ENCODE data around the gene NTRK2.

NTRK2 gene

GRCh38 chr9:84841931-84842330 lies 172.4 kb downstream of the NTRK2 start:
- H3K9ac ChIP-seq (ENCODE audit: low read depth, low read length, poor library complexity, severe bottlenecking) = no peak overlapping the region
- H3K9me2 ChIP-seq (replicated peaks; ENCODE audit: low read depth, low read length) = no peaks in the 10 kb centered on the region
- no peaks in the 10 kb centered on the region for H3K36me3 ChIP-seq (ENCODE audit: insufficient read depth, low read length)
- H3K27me3 ChIP-seq (ENCODE audit: insufficient read depth, low read length, poor library complexity, severe bottlenecking) = no peaks in the 10 kb centered on the region
- H3K4me1 ChIP-seq (ENCODE audit: insufficient read depth, low read length, poor library complexity, severe bottlenecking) = no peaks in the 10 kb centered on the region
- H3F3A ChIP-seq (ENCODE audit: low read depth) = no peaks in the 10 kb centered on the region
- no peak overlapping the region for H3K4me2 ChIP-seq (ENCODE audit: low read depth, low read length, poor library complexity, severe bottlenecking)
- no peaks in the 10 kb centered on the region for H3K79me2 ChIP-seq (ENCODE audit: insufficient read depth, low read length)
- H3K9me3 ChIP-seq (ENCODE audit: insufficient read depth, low read depth, low read length) = no peaks in the 10 kb centered on the region; the same call in 1 of the 2 replicates
- no peak overlapping the region for H3K4me3 ChIP-seq (ENCODE audit: low read length, poor library complexity, severe bottlenecking)
- H4K20me1 ChIP-seq (ENCODE audit: insufficient read depth, low read length, poor library complexity, severe bottlenecking) = no peaks in the 10 kb centered on the region
- TF ChIP-seq EZH2phosphoT487 (IDR thresholded peaks at IDR 0.05; ENCODE audit: borderline replicate concordance) (no peak), CTCF (conservative IDR thresholded peaks at IDR 0.05; ENCODE audit: low read length) (no peak)
- H2AFZ ChIP-seq (ENCODE audit: low read length) = no peak overlapping the region

- H3K36me3 ChIP-seq (ENCODE audit: insufficient read depth, low read length) = no peaks in the 10 kb centered on the region
- no peak overlapping the region for H3K4me2 ChIP-seq (ENCODE audit: low read depth, low read length, poor library complexity, severe bottlenecking)
- H3K9me3 ChIP-seq (ENCODE audit: insufficient read depth, low read depth, low read length) = no peaks in the 10 kb centered on the region; the same call in 1 of the 2 replicates
- H3K9ac ChIP-seq (ENCODE audit: low read depth, low read length, poor library complexity, severe bottlenecking) = no peak overlapping the region
- TF ChIP-seq CTCF (conservative IDR thresholded peaks at IDR 0.05; ENCODE audit: low read length) (no peak), EZH2phosphoT487 (IDR thresholded peaks at IDR 0.05; ENCODE audit: borderline replicate concordance) (no peak)
- H3K27me3 ChIP-seq (ENCODE audit: insufficient read depth, low read length, poor library complexity, severe bottlenecking) = no peaks in the 10 kb centered on the region
- H3K4me1 ChIP-seq (ENCODE audit: insufficient read depth, low read length, poor library complexity, severe bottlenecking) = no peaks in the 10 kb centered on the region
- H4K20me1 ChIP-seq (ENCODE audit: insufficient read depth, low read length, poor library complexity, severe bottlenecking) = no peaks in the 10 kb centered on the region
- H3K79me2 ChIP-seq (ENCODE audit: insufficient read depth, low read length) = no peaks in the 10 kb centered on the region
- no peak overlapping the region for H2AFZ ChIP-seq (ENCODE audit: low read length)
- no peaks in the 10 kb centered on the region for H3K9me2 ChIP-seq (replicated peaks; ENCODE audit: low read depth, low read length)
- no peaks in the 10 kb centered on the region for H3F3A ChIP-seq (ENCODE audit: low read depth)
- H3K4me3 ChIP-seq (ENCODE audit: low read length, poor library complexity, severe bottlenecking) = no peak overlapping the region
These were observed 173.8 kb downstream of the NTRK2 start for GRCh38 chr9:84843175-84843824.

- Histone ChIP-seq H3K9me3 (ENCODE audit: insufficient read depth, low read depth, low read length) (no peaks in the 10 kb centered on the region; the same call in 1 of the 2 replicates), H3K4me2 (ENCODE audit: low read depth, low read length, poor library complexity, severe bottlenecking) (no peak overlapping the region), H3K27me3 (ENCODE audit: insufficient read depth, low read length, poor library complexity, severe bottlenecking) (no peaks in the 10 kb centered on the region), H4K20me1 (ENCODE audit: insufficient read depth, low read length, poor library complexity, severe bottlenecking) (no peaks in the 10 kb centered on the region), H3K79me2 (ENCODE audit: insufficient read depth, low read length) (no peaks in the 10 kb centered on the region), H3K4me1 (ENCODE audit: insufficient read depth, low read length, poor library complexity, severe bottlenecking) (no peaks in the 10 kb centered on the region), H2AFZ (ENCODE audit: low read length) (no peak overlapping the region), H3F3A (ENCODE audit: low read depth) (no peaks in the 10 kb centered on the region), H3K36me3 (ENCODE audit: insufficient read depth, low read length) (no peaks in the 10 kb centered on the region), H3K9ac (ENCODE audit: low read depth, low read length, poor library complexity, severe bottlenecking) (no peak overlapping the region), H3K9me2 (replicated peaks; ENCODE audit: low read depth, low read length) (no peaks in the 10 kb centered on the region), H3K4me3 (ENCODE audit: low read length, poor library complexity, severe bottlenecking) (no peak overlapping the region)
- TF ChIP-seq EZH2phosphoT487 (IDR thresholded peaks at IDR 0.05; ENCODE audit: borderline replicate concordance) = no peak
- no peak for TF ChIP-seq CTCF (conservative IDR thresholded peaks at IDR 0.05; ENCODE audit: low read length)
These were observed 176.7 kb downstream of the NTRK2 start for GRCh38 chr9:84845956-84846900.

All from Loucy (cell line).